Activated CD8-positive, alpha-beta memory T cell treated with anti-CD3 and anti-CD28 coated beads for 36 hours (primary cell): Measurements from ENCODE around the gene CPAMD8. TPM values are rescaled to one million over a fixed set of nuclear protein-coding genes. Genes with fewer than 3 reads are reported as not detected.
"Not testable (repeated sequence)": the region's sequence is repeated elsewhere in the genome, so short reads cannot be mapped to it uniquely, and the experiment has no call there.

Source experiments
- CTCF ChIA-PET: fragments of 350-600 bp; sonication (Branson Sonifier 250); formaldehyde crosslinking; loops from one replicate; lab custom pipeline; 2021; ENCODE audit warnings: antibody characterized with exemption; lab: Charles Lee
- POLR2A ChIA-PET: fragments of 350-600 bp; sonication (Branson Sonifier 250); formaldehyde crosslinking; loops from one replicate; lab custom pipeline; 2021; ENCODE audit warnings: antibody characterized with exemption; lab: Charles Lee
- total RNA-seq, 2 experiments: library from RNA; stranded (reverse); gene quantifications; one replicate each; pipeline ENCODE4 v1.2.3, GENCODE V29; 2021

Gene CPAMD8
- total RNA-seq, 2 experiments from 2014 or later, result 0.15 TPM; not detected in 1

- CTCF ChIA-PET, result no interaction called here
- POLR2A ChIA-PET, result no interaction called here
Observed at GRCh38 chr19:16889883-16890460, 136.6 kb downstream of the CPAMD8 start.

GRCh38 chr19:16889366-16889882 lies 137.2 kb downstream of the CPAMD8 start:
- ChIA-PET CTCF (no interaction called here), POLR2A (no interaction called here)

- POLR2A ChIA-PET, result no interaction called here
- CTCF ChIA-PET, result interaction anchor here (0.7 kb wide), 1 partner anchor 147 kb away, joined by 3 read pairs; no protein-coding TSS in a partner anchor
Observed at GRCh38 chr19:16888629-16889365, 137.8 kb downstream of the CPAMD8 start, which contains the start of gene F2RL3. TSS of gene F2RL3 (plus strand) at chr19:16888999. CDS start at chr19:16889190, 191 bp downstream.

GRCh38 chr19:16887353-16888265 lies 139.0 kb downstream of the CPAMD8 start:
- ChIA-PET POLR2A (no interaction called here), CTCF (no interaction called here)

- POLR2A ChIA-PET, result no interaction called here
- CTCF ChIA-PET, result no interaction called here
Observed at GRCh38 chr19:16886305-16886880, 140.2 kb downstream of the CPAMD8 start.

GRCh38 chr19:16885166-16885565 lies 141.4 kb downstream of the CPAMD8 start:
- CTCF ChIA-PET, result interaction anchor here (0.6 kb wide), 1 partner anchor 97 kb away, joined by 4 read pairs; no protein-coding TSS in a partner anchor
- POLR2A ChIA-PET, result no interaction called here

- ChIA-PET POLR2A (no interaction called here), CTCF (no interaction called here)
Observed at GRCh38 chr19:16883522-16883921, 143.1 kb downstream of the CPAMD8 start.

- ChIA-PET CTCF (no interaction called here), POLR2A (no interaction called here)
Observed at GRCh38 chr19:16882146-16882545, 144.5 kb downstream of the CPAMD8 start.

GRCh38 chr19:16880884-16881554 lies 145.6 kb downstream of the CPAMD8 start:
- ChIA-PET CTCF (no interaction called here), POLR2A (no interaction called here)

- ChIA-PET POLR2A (no interaction called here), CTCF (no interaction called here)
Observed at GRCh38 chr19:16878181-16878965, 148.2 kb downstream of the CPAMD8 start.

GRCh38 chr19:16877581-16877980 lies 149.0 kb downstream of the CPAMD8 start:
- CTCF ChIA-PET, result no interaction called here
- POLR2A ChIA-PET, result no interaction called here

- POLR2A ChIA-PET, result no interaction called here
Observed at GRCh38 chr19:16876904-16877361, 149.7 kb downstream of the CPAMD8 start.

GRCh38 chr19:16875584-16876555 lies 150.7 kb downstream of the CPAMD8 start:
- ChIA-PET POLR2A (no interaction called here), CTCF (no interaction called here)

More at GRCh38 chr19:16876904-16877361, 149.7 kb downstream of the CPAMD8 start:
- CTCF ChIA-PET, result no interaction called here

GRCh38 chr19:16874978-16875299 lies 151.7 kb downstream of the CPAMD8 start:
- CTCF ChIA-PET, POLR2A ChIA-PET: not testable (repeated sequence)

- POLR2A ChIA-PET, result no interaction called here
- CTCF ChIA-PET, result no interaction called here
Observed at GRCh38 chr19:16874250-16874977, 152.2 kb downstream of the CPAMD8 start.

GRCh38 chr19:16873594-16873993 lies 153.0 kb downstream of the CPAMD8 start:
- ChIA-PET POLR2A (no interaction called here), CTCF (no interaction called here)
